ENCODE measurements around the gene HOXA5. TPM values are rescaled to one million over a fixed set of nuclear protein-coding genes. Genes with fewer than 3 reads are reported as not detected.

HOXA5 gene
- total RNA-seq, 1 donor from 2014 or later = 15.3 TPM

GRCh38 chr7:27124096-27124901 lies 19.2 kb downstream of the HOXA5 start:
- no peak for DNase-seq (ENCODE audit: low spot score)

GRCh38 chr7:27123477-27124053 lies 19.9 kb downstream of the HOXA5 start:
- DNase-seq (ENCODE audit: low spot score) = no peak

GRCh38 chr7:27123007-27123476 lies 20.4 kb downstream of the HOXA5 start:
- DNase-seq (ENCODE audit: low spot score) = no peak

GRCh38 chr7:27122077-27122910 lies 21.2 kb downstream of the HOXA5 start:
- DNase-seq (ENCODE audit: low spot score) = no peak

GRCh38 chr7:27121684-27122076 lies 21.8 kb downstream of the HOXA5 start:
- DNase-seq (ENCODE audit: low spot score) = no peak

GRCh38 chr7:27119412-27119911 lies 24.0 kb downstream of the HOXA5 start:
- DNase-seq (ENCODE audit: low spot score) = no peak

GRCh38 chr7:27118580-27118979 lies 24.9 kb downstream of the HOXA5 start:
- no peak for DNase-seq (ENCODE audit: low spot score)

GRCh38 chr7:27117887-27118491 lies 25.5 kb downstream of the HOXA5 start:
- no peak for DNase-seq (ENCODE audit: low spot score)

- DNase-seq (ENCODE audit: low spot score) = no peak
Observed at GRCh38 chr7:27116962-27117886, 26.3 kb downstream of the HOXA5 start.

GRCh38 chr7:27116031-27116961 lies 27.2 kb downstream of the HOXA5 start:
- no peak for DNase-seq (ENCODE audit: low spot score)

GRCh38 chr7:27115221-27116026 lies 28.1 kb downstream of the HOXA5 start:
- DNase-seq (ENCODE audit: low spot score) = no peak

- DNase-seq (ENCODE audit: low spot score) = no peak
Observed at GRCh38 chr7:27114881-27115220, 28.6 kb downstream of the HOXA5 start.

- DNase-seq (ENCODE audit: low spot score) = no peak
Observed at GRCh38 chr7:27113991-27114769, 29.3 kb downstream of the HOXA5 start.

GRCh38 chr7:27112955-27113949 lies 30.2 kb downstream of the HOXA5 start:
- DNase-seq (ENCODE audit: low spot score) = no peak

GRCh38 chr7:27112361-27112760 lies 31.1 kb downstream of the HOXA5 start:
- no peak for DNase-seq (ENCODE audit: low spot score)

GRCh38 chr7:27111751-27112277 lies 31.7 kb downstream of the HOXA5 start:
- DNase-seq (ENCODE audit: low spot score) = no peak

Data from mesenteric fat pad (tissue), 1 donor.